ENCODE results near the gene GADD45B.
A peak's percentile ranks its signal among the peaks of the same experiment; 100 is the strongest.
"Not testable (repeated sequence)": the region's sequence is repeated elsewhere in the genome, so short reads cannot be mapped to it uniquely, and the experiment has no call there.

The GADD45B gene

GRCh38 chr19:2503521-2504109 lies 27.7 kb downstream of the GADD45B start:
- TF ChIP-seq CTCF (IDR thresholded peaks at IDR 0.05; ENCODE audit: low read depth, low read length): no peak
- H3K4me3 ChIP-seq (replicated peaks in 1 of 2; ENCODE audit: low read depth in 2 of 2, low read length in 2 of 2): no peak overlapping the region
- peak; percentile 61 to 87 for DNase-seq (ENCODE audit: low read depth in 2 of 2)

- not testable (repeated sequence) for H3K4me3 ChIP-seq (replicated peaks in 1 of 2; ENCODE audit: low read depth in 2 of 2, low read length in 2 of 2); DNase-seq (ENCODE audit: low read depth in 2 of 2)
These were observed 30.7 kb downstream of the GADD45B start for GRCh38 chr19:2506656-2507055.

- TF ChIP-seq CTCF (IDR thresholded peaks at IDR 0.05; ENCODE audit: low read depth, low read length): no peak
- DNase-seq (ENCODE audit: low read depth in 2 of 2): peak; percentile 69 to 86
- no peak overlapping the region for H3K4me3 ChIP-seq (replicated peaks in 1 of 2; ENCODE audit: low read depth in 2 of 2, low read length in 2 of 2)
These were observed 31.2 kb downstream of the GADD45B start for GRCh38 chr19:2507109-2507508.

- TF ChIP-seq CTCF (IDR thresholded peaks at IDR 0.05; ENCODE audit: low read depth, low read length): no peak
- no peak overlapping the region for H3K4me3 ChIP-seq (replicated peaks in 1 of 2; ENCODE audit: low read depth in 2 of 2, low read length in 2 of 2)
- DNase-seq (ENCODE audit: low read depth in 2 of 2): no peak
These were observed 33.2 kb downstream of the GADD45B start for GRCh38 chr19:2509096-2509495.

GRCh38 chr19:2511570-2511969 lies 35.6 kb downstream of the GADD45B start:
- no peak for TF ChIP-seq CTCF (IDR thresholded peaks at IDR 0.05; ENCODE audit: low read depth, low read length)
- no peak for DNase-seq (ENCODE audit: low read depth in 2 of 2)

GRCh38 chr19:2511991-2512390 lies 36.1 kb downstream of the GADD45B start:
- no peak for DNase-seq (ENCODE audit: low read depth in 2 of 2)
- TF ChIP-seq CTCF (IDR thresholded peaks at IDR 0.05; ENCODE audit: low read depth, low read length): no peak
- no peak overlapping the region for H3K4me3 ChIP-seq (replicated peaks in 1 of 2; ENCODE audit: low read depth in 2 of 2, low read length in 2 of 2)

More at GRCh38 chr19:2511570-2511969, 35.6 kb downstream of the GADD45B start:
- H3K4me3 ChIP-seq (replicated peaks in 1 of 2; ENCODE audit: low read depth in 2 of 2, low read length in 2 of 2): no peak overlapping the region

- TF ChIP-seq CTCF (IDR thresholded peaks at IDR 0.05; ENCODE audit: low read depth, low read length): no peak
- H3K4me3 ChIP-seq (replicated peaks in 1 of 2; ENCODE audit: low read depth in 2 of 2, low read length in 2 of 2): no peak overlapping the region
These were observed 36.9 kb downstream of the GADD45B start for GRCh38 chr19:2512523-2513431.

More at GRCh38 chr19:2512523-2513431, 36.9 kb downstream of the GADD45B start:
- DNase-seq (ENCODE audit: low read depth in 2 of 2): no peak

Measured in cardiac fibroblast (primary cell).